Activated T-cell treated with anti-CD3 and anti-CD28 coated beads for 4 hours (primary cell): ENCODE data around the gene LTBP2.

Source experiments
- DNase-seq: peaks from one replicate; pipeline ENCODE4 v3.0.0-alpha.2; 2020

The LTBP2 gene

DNA sequence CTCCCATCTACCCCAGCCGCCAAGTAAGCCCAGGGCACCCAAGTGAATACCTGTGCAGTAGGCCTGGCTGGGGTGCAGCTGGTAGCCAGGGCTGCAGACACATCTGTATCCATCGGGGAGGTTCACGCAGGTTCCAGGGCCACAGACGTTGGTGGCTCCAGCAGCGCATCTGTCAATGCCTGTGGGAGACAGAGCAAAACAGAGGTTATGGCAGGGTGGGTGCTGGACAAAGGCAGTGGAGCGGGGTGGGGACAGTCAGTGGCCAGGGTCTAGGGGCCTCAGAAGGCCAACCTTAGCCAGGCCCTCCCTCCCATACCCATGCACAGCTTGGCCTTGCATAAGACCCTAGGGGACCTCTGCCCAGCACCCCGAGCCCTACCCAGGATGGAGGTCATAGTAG, 89.3 kb downstream of the LTBP2 start:
- no peak for DNase-seq

DNA sequence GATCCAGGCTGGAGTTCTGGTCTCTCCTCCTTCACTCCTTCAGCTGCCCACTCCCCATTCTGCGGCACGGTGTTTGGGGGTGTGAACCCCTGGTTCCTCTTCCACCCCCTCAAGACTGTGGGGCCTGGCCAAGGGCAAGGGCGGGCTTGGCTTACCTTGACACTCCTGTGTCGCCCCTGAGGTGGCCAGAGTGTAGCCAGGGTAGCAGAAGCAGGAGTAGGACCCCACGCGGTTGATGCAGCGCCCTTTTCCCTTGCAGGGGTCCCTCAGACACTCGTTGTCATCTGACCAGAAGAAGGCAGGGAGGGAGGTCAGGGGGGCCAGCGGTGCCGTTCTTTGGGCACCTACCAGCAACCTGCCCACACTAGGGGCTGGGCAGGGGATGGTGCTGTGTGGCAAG, 90.3 kb downstream of the LTBP2 start:
- DNase-seq: no peak

DNA sequence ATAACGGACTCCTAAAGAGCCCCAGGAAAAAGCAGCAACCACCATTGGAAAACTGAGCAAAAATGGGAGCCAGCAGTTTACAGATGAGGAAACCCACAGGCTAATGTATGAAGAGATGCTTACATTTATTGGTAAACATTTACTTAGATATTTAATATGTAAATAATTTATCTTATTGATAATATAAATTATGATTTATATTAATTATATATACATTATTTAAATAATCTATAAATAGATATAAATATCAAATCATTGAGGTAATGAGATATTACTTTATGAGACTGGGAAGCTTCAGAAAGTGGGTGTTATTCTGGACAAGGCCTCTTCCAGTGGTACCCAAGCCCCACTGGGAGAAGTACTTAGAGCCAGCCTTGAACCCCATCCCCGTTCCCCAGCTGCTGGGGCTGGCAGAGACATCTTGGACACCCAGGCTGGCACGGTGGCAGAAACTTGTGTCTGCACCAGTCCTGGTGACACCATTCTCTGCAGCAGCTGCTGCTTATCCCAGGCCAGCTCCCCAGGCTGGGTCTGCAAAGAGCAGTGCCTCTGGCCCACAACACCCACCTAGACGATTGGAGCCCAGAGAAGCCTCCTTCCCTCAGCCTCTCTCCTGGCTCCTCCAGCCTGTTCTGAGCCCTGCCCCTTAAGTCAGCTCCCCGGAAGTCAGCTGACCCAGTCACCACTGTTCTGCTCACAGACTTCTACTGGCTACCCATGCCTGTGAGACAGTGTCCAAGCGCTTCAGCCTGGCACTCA, 92.5 kb downstream of the LTBP2 start:
- no peak for DNase-seq

DNA sequence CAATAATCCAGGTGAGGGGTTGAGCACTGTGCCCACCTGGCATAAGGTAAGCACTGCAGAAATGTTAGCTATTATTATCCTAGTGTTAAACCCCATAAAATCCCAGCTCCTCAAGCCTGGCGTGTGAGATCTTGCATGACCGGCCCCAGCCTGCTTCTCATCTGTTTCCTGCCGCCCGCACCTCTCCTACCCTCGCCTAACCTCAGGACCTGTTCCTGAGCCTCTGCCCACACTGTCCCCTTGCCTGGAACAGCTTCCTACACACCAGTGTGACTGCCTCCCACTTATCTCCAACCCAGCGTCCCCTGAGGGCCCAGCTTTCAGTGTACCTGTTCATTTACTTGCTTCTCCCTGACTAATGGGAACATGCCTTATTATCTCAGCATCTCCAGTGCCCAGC, 93.8 kb downstream of the LTBP2 start:
- no peak for DNase-seq

DNA sequence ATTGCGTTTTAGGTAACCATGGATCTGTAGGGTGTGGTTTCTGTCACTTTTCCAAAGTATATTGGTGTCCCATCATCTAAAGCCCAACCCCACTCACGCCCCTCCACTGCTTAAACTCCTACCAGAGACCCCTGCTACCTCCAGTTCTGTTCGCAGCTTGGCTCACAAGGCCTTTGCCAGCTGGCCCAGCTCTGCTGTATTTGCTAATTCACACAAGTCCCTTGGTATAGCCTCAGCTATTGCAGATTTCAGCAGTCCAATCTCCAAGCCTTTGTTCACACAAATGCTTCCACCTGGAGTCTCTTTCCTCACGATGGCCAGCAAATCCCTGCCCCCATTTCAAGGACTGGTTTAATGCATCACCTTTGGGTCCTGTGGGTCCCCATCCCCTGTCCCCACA, 94.3 kb downstream of the LTBP2 start:
- no peak for DNase-seq

DNA sequence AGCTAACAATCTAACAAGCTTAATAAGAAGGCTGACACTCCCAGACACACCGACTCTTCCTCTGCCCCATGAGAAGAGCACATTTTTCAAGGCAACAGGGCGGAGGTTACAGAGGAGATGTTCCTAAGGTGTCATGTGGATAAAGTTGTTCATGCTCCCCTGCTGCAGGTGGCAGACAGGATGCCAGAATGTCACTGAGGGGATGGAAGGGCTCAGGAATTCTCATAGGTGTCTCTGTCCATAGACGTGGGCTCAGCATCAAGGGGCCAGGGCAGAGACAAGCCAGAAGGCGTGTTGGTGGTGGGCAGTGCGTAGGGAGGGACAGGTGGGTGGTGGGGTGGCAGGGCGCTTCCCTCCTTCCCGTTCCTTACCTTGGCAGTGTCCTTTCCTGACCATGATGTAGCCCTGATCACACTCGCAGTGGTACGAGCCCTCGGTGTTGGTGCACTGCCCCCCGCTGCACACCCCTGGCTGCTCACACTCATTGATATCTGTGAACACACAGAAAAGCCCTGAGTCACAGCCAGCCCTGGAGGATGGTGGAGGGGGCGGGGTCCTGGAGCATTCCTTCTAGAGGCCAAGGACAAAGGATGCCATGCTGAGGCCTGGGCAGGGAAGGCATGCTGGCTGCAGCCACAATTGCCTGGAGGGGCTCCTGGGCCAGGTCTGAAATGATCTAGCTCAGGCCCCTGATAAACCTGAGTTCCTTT, 95.4 kb downstream of the LTBP2 start:
- no peak for DNase-seq

DNA sequence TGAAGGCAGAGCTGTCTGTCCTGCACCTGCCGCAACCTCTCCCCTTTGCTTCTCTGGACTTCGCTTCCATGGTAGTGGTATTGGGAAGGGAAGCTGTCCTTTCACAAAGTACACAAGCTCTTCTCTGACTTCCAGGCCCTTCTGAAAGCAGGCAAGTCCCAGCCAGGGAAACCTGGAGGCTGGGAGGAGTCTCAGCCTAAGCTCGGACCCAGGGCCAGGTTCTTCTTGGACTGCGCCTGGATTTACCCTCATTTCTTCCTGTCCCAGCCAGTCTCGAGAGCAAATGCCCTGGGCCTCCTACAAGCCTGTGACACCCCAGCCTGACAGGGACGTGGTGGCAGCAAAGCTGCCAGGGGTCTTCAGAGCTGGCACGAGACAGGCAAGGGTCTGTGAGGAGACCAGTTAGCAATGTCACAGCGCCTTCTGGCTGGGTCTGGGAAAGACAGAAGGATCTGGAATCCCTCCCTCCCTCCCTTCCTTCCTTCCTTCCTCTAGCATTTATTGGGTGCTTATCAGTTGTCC, 96.1 kb downstream of the LTBP2 start:
- DNase-seq: no peak

DNA sequence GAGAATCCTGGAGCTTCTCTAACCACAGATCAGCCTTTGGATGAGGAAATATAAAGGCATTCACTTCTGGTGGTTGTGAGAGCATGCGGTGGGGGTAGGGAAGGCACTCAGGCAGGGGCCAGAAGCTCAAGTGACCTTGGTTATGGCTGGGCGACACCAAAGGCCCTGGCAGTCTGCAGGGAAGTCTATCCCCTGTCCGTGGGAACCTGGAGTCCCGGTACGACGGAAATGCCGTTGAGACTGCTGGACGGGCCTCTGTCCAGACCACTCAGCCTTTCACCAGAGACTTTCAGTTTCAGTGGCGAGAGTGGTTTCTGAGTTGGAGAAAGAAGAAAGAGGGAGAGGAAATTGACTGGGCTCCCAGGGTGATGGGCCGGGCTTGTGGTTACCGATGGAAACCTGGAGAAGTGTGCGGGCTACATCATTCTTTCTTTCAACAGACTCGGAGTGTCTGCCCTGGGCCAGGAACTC, 97.5 kb downstream of the LTBP2 start:
- no peak for DNase-seq

DNA sequence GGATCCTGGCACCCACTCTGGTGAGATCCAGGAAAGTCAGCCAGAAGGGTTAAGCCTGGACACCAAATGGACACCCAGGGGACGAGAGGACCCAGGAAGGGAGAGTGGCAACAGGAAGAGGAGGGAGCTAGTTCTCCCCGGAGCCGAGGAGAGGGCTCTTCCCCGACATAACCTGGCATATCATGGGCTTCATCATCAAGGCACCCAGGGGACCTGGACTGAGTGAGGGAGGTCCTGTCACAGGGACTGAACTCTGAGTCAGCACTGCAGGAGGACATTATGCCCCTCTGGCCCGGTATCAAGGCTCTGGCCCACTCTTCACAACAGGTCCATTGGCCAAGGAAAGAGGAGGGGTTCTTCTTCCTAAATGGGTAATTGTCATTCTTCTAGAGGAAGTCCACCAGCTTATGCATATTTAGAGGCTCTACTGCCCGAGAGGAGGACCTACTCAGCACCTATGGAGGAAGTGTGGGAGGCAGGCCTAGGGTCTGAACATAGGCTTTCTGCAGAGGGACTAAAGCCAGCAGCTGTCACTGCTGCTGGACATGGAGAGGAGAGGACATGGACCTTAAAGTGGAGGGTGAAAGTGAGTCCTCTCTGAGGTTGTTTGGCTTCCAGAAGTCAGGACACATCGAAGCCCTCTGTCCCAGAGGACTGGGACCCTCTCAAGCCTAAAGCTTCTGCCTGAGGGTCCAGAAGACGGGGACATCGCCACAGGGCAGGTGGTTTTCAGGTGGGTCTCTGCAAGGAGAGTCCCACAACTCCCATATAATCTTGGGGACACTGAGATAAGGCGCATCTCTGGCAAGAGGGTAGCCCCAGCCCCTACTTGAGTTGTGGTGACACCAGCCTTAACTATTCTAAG, 99.8 kb downstream of the LTBP2 start:
- DNase-seq: no peak

DNA sequence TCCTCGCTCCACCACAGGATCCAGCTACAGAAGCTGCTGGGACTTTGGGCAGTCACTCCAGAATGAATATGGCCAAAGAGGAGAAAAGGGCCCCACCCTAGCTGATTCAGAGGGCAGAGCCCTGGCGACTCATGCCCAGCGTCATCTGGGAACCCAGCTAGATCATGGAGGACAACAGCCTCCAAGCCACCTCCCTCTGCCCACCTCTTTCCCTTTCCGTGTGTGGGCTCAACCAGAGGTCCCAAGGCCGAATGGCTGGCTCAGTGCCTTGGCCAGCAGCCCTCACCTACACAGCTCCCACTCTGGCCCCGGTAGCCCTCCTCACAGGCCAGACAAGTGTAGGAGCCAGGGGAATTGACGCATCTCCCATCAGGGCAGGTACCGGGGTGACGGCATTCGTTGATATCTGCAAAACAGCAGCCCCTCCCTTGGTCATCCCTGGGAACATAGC, 101.1 kb downstream of the LTBP2 start:
- DNase-seq: no peak

DNA sequence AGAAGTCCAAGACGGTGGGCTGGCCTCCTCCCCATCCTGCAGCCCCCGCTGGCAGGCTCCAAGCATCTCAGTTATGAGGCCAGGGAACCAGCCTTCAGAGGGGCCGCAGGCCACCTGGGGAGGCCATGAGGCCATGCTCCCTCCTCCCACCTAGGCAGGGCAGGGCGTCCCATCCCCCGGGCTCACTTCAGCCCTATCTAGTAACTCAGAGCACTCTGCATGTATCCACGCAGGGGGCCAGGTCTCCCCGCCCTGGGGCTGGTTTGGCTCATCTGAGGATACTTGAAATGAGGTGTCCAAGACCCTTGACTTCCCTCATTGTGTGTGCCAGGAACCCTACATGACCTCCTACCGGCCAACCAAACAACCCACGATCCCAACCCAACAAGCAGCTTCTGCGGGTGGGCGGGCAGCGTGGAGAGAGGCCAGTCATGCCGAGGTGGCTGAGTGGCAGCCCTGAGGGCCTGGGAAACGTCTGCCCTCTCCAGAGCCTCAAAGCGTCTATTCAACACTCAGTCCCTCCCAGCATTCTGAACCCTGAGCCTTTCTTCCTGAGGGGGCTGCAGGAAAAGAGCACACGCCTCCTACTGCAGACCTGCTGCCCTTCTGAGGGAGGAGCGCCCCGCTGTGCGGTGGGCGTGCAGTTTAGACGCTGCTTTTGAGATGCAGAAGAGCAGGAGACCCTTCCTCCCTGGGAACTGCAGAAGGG, 101.7 kb downstream of the LTBP2 start:
- no peak for DNase-seq

DNA sequence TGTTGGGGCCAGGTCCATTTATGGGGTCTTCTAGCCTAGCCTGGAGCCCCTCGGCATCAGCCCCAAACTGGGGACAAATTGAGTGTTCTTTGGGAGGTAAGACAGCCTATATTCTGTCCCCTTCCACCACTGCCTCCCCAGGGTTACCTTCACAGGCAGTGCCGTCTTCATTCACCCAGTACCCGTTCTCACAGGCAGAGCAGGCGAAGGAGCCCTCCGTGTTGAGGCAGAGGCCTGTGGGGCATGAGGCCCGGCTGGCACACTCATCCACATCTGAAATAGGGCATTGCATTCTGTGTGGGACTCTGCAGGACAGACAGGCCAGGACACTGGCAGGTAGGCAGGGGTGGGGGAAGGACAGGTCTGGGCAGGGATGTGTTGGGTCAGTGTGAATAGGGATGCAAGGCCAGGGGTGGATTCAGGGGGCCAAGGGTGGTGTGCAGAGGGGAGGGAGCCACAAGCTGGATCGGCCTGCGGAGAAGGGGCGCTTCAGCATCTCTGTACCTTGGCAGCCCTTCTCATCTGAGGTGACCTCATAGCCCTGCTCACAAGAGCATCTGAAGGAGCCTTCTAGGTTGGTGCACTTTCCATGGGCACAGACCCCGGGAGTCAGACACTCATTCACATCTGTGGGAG, 102.3 kb downstream of the LTBP2 start:
- no peak for DNase-seq

DNA sequence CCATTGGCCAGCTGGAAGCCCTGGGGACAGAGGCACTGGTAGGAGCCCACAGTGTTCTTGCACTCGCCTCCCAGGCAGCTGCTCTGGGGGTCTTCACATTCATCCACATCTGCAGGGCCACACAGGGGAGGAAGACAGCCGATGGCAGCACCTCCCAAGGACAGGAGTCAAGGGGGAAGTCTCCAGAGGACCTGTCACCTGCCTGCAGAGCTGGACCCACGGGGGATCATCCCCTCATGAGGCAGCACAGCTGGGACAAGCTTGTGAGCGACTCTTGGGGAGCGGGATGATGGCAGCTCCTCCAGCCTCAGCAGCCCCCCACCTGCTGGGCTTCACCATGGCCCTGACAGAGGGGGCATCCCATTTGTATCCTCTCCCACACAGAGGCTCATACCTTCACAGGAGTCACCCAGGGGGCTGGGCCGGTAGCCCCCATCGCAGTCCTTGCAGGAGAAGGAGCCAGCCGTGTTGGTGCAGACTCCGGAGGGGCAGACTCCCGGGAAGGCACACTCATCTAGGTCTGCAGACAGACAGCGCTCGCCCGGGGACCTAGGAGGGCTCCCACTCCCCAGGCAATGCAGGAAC, 103.1 kb downstream of the LTBP2 start:
- no peak for DNase-seq

DNA sequence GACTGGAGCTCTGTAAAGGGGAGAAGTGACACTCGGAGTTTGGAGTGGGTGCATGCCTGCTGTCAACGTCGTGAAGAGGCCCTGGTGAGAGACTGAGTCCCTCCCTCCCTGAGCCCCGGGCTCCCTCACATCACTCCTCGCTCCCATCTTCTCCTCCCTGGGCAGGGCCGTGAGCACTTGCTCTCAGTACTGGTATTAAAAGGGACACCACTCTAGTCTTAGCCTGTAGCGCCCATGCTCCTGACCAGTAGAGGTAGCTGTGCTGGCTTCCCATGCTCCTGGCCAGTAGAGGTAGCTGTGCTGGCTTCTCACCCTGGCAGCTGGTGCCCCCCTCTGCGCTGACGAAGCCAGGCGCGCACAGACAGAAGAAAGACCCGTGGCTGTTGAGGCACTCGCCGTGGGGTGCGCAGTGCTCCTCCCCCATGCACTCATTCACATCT, 103.7 kb downstream of the LTBP2 start:
- DNase-seq: no peak

DNA sequence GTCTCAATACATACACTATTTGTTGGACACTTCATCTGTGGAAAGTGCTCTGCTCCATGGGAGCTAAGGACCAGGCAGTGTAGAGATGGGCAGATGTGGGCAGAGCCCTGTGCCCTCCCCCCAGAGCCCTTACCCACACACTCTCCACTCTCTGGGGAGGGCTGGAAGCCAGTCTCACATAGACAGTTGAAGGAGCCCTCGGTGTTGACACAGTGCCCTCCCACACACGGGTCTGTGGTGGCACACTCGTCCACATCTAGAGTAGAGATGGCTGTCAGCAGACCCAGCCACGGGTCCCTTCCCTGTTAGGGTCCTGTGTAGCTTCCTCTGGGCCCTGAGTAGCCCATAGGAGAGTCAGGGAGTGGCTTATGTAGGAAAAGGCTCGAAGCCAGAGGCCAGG, 104.2 kb downstream of the LTBP2 start:
- DNase-seq: no peak

DNA sequence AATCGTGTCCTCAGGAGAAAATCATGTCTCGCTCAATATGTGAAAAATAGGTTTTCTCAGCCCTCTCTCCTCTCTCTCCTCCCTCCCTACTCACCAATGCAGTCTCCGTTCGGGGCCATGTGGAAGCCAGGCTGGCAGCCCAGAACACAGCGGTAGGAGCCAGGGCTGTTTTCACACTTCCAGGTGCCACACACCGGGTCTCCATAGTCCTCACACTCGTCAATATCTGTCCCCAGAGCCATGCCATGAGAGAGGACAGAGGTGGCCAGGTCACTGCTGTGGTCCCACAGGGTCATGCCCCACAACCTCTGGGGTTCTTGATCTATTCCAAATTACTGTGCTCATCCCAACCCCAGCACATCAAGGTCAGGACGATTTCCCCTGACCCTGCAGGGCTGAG, 105.0 kb downstream of the LTBP2 start:
- DNase-seq: no peak

DNA sequence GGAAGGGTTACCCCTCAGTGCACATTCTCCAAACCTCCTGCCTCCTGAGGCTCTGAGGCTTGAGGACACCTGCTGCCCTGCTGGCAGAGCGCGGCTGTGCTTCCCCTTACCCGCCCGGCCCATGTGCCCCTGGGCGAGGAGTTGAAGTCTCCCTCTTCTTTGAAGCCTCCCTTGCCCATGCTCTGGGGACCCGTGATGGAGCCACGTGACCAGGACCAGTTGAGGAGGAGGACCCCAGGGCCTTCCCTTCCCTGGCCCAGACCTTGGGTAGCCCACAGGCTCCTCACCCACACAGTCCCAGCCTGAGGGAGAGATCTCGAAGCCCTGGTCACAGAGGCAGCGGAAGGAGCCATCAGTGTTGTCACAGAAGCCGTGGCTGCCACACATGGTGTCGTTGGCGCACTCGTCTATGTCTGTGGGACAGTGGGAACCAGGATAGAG, 105.6 kb downstream of the LTBP2 start:
- no peak for DNase-seq

DNA sequence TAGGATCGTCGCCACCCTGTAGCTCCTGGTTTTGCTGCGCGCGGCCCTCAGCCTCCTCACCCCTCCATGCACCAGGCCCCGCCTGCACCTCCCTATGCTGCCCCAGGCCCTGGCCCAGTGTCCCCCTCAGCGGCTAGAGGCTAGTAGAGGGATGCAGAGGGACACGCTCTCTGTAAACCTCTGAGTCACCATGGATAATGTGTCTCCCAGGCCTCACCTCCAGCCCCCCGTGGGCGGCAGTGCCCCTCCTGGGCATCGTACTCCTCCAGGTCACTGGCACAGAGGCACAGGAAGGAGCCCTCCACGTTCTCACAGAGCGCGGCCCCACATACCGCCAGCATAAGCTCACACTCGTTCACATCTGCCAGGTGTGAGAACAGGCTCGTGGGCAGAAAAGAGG, 106.2 kb downstream of the LTBP2 start:
- no peak for DNase-seq

DNA sequence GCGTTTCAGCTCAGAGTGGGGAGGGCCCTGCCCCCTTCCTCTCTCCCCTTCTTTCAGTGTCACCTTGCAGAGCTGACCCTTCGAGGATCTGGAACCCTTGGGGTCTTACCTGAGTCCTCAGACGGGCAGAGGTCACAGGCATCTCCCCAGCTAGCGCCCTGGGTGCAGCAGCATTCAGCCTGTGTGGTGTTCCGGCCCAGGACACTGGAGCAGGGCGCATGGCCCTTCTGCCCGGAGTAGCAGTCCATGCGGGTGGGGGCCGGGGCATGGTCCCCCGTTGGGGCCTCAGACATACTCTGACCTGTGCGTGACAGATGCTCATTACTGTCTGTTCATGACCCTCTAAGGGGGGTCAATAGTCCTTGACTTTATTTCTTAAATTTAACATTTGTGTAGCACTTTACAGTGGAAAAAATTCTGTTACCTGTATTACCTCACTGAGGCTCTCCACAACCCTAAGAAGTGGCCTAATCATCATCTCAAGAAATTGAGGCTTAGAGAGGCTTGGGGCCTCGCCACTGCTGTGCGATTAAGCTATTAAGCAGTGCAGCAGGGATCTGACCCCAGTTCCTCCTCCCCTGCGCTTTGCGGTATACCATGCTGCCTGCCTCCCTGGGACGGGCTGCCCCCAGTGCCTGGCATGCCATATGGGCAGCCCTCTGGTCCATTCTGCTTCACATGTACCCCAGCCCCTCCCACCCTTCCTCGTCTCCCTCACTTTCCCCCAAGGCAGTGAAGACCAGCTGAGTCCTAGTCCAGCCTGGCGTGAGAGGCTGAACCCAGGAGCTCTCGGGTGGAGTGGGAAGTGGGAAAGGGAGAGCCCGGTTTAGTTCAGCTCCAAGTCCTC, 106.9 kb downstream of the LTBP2 start:
- no peak for DNase-seq

DNA sequence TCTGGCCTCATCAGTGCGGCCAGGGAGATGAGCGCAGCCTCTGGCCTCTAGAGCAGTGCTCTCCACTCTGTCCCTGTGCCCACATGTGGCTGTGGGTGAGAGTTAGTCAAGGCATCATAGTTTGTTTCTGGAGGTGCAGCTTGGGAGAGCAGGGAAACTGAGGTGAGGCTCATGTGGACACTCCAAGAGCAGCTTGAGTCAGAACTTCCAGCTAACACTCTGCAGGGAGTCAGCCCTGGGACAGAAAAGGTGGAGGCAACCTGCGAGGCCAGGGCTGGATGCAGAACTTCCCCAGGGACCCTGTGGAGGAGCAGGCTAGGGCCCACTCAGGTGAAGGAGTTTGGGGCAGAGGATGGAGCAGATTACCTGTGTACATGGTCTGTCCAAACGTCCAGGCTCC, 107.6 kb downstream of the LTBP2 start:
- DNase-seq: no peak

DNA sequence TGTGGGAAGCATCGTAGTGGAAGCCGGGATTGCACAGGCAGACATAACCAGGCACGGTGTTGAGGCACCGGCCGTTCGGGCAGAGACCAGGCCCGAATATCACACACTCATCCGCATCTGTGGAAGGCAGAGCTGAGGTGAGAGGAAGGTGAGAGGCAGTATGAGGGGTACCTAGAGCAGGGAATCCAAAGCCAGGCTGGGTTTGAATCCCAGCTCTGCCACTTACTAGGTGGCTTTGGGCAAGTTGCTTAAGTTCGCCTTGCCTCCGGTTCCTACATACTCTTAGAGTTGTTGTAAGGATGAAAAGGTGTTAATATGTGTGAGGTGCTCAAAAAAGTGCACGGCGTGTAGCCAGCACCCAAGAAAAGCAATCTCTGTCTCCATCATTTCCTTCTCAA, 108.1 kb downstream of the LTBP2 start:
- DNase-seq: no peak
